Choroid plexus epithelial cell (primary cell): ENCODE data around the gene PLCG2.

Experiments
- DNase-seq: peaks from one replicate; pipeline ENCODE4 v3.0.0-alpha.2; 2010; ENCODE audit warnings: low read depth
- H3K4me3 ChIP-seq: 2 replicates; pipeline ENCODE4 v1.5.1; 2011; ENCODE audit warnings: low read depth, mild to moderate bottlenecking, control low read depth, low read length, moderate library complexity
- CTCF ChIP-seq: conservative IDR thresholded peaks from 2 replicates; pipeline ENCODE4 v1.5.1; 2011; ENCODE audit warnings: low read depth, mild to moderate bottlenecking, control low read depth, inconsistent platforms, low read length, moderate library complexity

The PLCG2 gene

GRCh38 chr16:81808933-81809480 lies 29.9 kb downstream of the PLCG2 start:
- no peak for TF ChIP-seq CTCF
- H3K4me3 ChIP-seq, result no peak overlapping the region
- no peak for DNase-seq

- DNase-seq, result no peak
- TF ChIP-seq CTCF, result no peak
Observed at GRCh38 chr16:81809567-81809966, 30.5 kb downstream of the PLCG2 start.

GRCh38 chr16:81810361-81810760 lies 31.3 kb downstream of the PLCG2 start:
- TF ChIP-seq CTCF, result no peak
- no peak overlapping the region for H3K4me3 ChIP-seq
- no peak for DNase-seq

More at GRCh38 chr16:81809567-81809966, 30.5 kb downstream of the PLCG2 start:
- H3K4me3 ChIP-seq, result no peak overlapping the region

- no peak overlapping the region for H3K4me3 ChIP-seq
- TF ChIP-seq CTCF, result no peak
- no peak for DNase-seq
Observed at GRCh38 chr16:81810894-81811538, 31.9 kb downstream of the PLCG2 start.

GRCh38 chr16:81813648-81814047 lies 34.6 kb downstream of the PLCG2 start:
- TF ChIP-seq CTCF, result no peak
- no peak overlapping the region for H3K4me3 ChIP-seq
- DNase-seq, result no peak

GRCh38 chr16:81814751-81815428 lies 35.8 kb downstream of the PLCG2 start:
- no peak overlapping the region for H3K4me3 ChIP-seq
- DNase-seq, result no peak
- no peak for TF ChIP-seq CTCF

GRCh38 chr16:81815429-81815766 lies 36.3 kb downstream of the PLCG2 start:
- no peak for DNase-seq
- H3K4me3 ChIP-seq, result no peak overlapping the region
- TF ChIP-seq CTCF, result no peak
